ENCODE results near the gene ELP4.

DNA sequence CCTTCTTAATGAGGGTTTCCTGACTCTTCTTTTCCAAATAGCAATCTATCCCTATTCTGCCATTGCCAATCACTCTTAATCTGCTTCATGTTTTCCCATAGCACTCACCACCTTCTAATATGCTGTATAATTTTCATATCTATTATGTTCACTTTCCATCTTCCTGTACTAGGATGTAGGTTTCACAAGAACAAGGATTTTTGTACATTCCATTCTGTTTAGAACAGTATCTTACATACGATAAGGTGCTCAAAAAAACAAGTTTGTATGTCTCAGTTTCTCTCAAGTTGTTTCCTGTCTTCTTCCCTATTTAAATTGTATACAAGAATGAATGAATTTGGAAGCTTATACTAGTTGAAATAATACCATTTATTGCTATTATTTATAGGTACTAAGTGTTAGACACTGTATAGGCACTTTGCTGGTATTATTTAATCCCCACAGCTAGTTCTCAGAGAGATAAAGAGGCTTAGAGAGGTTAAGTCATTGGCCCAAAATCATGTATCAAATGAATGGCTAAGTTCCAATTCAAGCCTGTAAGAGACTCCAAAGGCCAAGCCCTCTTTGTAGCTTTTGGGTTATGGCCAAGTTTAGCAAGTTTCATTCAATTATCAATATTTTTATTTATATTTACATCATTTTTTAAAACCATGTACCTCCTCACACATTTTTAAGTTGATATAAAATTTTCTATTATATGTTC is 166.9 kb downstream of the ELP4 start:
- TF ChIP-seq, protein P1, sequence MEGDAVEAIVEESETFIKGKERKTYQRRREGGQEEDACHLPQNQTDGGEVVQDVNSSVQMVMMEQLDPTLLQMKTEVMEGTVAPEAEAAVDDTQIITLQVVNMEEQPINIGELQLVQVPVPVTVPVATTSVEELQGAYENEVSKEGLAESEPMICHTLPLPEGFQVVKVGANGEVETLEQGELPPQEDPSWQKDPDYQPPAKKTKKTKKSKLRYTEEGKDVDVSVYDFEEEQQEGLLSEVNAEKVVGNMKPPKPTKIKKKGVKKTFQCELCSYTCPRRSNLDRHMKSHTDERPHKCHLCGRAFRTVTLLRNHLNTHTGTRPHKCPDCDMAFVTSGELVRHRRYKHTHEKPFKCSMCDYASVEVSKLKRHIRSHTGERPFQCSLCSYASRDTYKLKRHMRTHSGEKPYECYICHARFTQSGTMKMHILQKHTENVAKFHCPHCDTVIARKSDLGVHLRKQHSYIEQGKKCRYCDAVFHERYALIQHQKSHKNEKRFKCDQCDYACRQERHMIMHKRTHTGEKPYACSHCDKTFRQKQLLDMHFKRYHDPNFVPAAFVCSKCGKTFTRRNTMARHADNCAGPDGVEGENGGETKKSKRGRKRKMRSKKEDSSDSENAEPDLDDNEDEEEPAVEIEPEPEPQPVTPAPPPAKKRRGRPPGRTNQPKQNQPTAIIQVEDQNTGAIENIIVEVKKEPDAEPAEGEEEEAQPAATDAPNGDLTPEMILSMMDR (IDR thresholded peaks at IDR 0.05; ENCODE audit: low read depth, low read length), result no peak
- TF ChIP-seq POLR2A (IDR thresholded peaks at IDR 0.05; ENCODE audit: extremely low read depth, insufficient read length), result no peak

Measured in NB4 (cell line).